IMR-90 (cell line): Measurements from ENCODE around the gene HOXD9. TPM values are rescaled to one million over a fixed set of nuclear protein-coding genes. Genes with fewer than 3 reads are reported as not detected.

ENCODE experiments used
- ATAC-seq: fragments of 200-7000 bp; cut with Tn5 transposase; 2 replicates; pipeline ENCODE4 v1.9.1; 2020; ENCODE audit warnings: low read depth, mild to moderate bottlenecking, moderate library complexity
- BruUV-seq: library from RNA; stranded (reverse); fragments of 400-500 nt; replicated peaks from 2 replicates; lab custom pipeline; 2021; lab: Mats Ljungman, UMichigan
- CTCF ChIA-PET: fragments of 300-600 bp; formaldehyde crosslinking; extraction: SDS; loops from one replicate; lab custom pipeline; 2021; ENCODE audit warnings: antibody characterized with exemption; lab: Yijun Ruan, JAX
- POLR2A ChIA-PET: fragments of 300-600 bp; sonication (Branson Sonifier 250); formaldehyde crosslinking; loops from one replicate; lab custom pipeline; 2022; ENCODE audit warnings: antibody characterized with exemption; ENCODE audit not compliant: unreplicated experiment; lab: Charles Lee
- DNase-seq: peaks from one replicate; pipeline ENCODE4 v3.0.0; 2013
- H2AFZ ChIP-seq: replicated peaks from 2 replicates; pipeline ENCODE3; 2013; ENCODE audit warnings: low read length, mild to moderate bottlenecking; ENCODE audit not compliant: poor library complexity
- H2AK5ac ChIP-seq: 2 replicates; pipeline ENCODE4 v1.6.1; 2013; ENCODE audit warnings: low read depth, low read length, inconsistent platforms
- H2AK9ac ChIP-seq: replicated peaks from 2 replicates; pipeline ENCODE3; 2013; ENCODE audit warnings: mild to moderate bottlenecking, low read depth, low read length, moderate library complexity; ENCODE audit not compliant: poor library complexity
- H2BK120ac ChIP-seq: 2 replicates; pipeline ENCODE4 v1.6.1; 2013; ENCODE audit warnings: low read depth, low read length, inconsistent platforms
- H2BK15ac ChIP-seq: 3 replicates; pipeline ENCODE4 v1.6.1; 2013; ENCODE audit warnings: low read depth, low read length, inconsistent platforms
- H2BK20ac ChIP-seq: 2 replicates; pipeline ENCODE4 v1.6.1; 2013; ENCODE audit warnings: low read depth, mild to moderate bottlenecking, inconsistent platforms, low read length, moderate library complexity
- H2BK5ac ChIP-seq: 2 replicates; pipeline ENCODE4 v1.6.1; 2013; ENCODE audit warnings: mild to moderate bottlenecking, low read depth, low read length, inconsistent platforms; ENCODE audit not compliant: poor library complexity, severe bottlenecking
- H3K14ac ChIP-seq: replicated peaks from 2 replicates; pipeline ENCODE4 v1.6.1; 2013; ENCODE audit warnings: low read depth, low read length, inconsistent platforms
- H3K18ac ChIP-seq: 2 replicates; pipeline ENCODE4 v1.6.1; 2013; ENCODE audit warnings: low read depth, low read length, control low read depth
- H3K23ac ChIP-seq: 2 replicates; pipeline ENCODE4 v1.6.1; 2013; ENCODE audit warnings: low read depth, low read length, inconsistent platforms
- H3K27ac ChIP-seq: 2 replicates; pipeline ENCODE4 v1.5.1; 2013; ENCODE audit warnings: mild to moderate bottlenecking, control low read depth, low read length; ENCODE audit not compliant: insufficient read depth
- H3K27me3 ChIP-seq: 2 replicates; pipeline ENCODE4 v1.6.1; 2013; ENCODE audit warnings: low read length; ENCODE audit not compliant: control insufficient read depth, insufficient read depth
- H3K36me3 ChIP-seq: 2 replicates; pipeline ENCODE4 v1.6.1; 2013; ENCODE audit warnings: low read length, mixed read lengths; ENCODE audit not compliant: control insufficient read depth, insufficient read depth
- H3K4ac ChIP-seq: 2 replicates; pipeline ENCODE4 v1.6.1; 2013; ENCODE audit warnings: low read depth, low read length, inconsistent platforms
- H3K4me1 ChIP-seq: 2 replicates; pipeline ENCODE4 v1.6.1; 2013; ENCODE audit warnings: low read length, mixed read lengths; ENCODE audit not compliant: control insufficient read depth, insufficient read depth
- H3K4me2 ChIP-seq: 2 replicates; pipeline ENCODE4 v1.6.1; 2013; ENCODE audit warnings: low read depth, mild to moderate bottlenecking, control low read depth, low read length, moderate library complexity
- H3K4me3 ChIP-seq: 2 replicates; pipeline ENCODE4 v1.5.1; 2013; ENCODE audit warnings: low read depth, mild to moderate bottlenecking, control low read depth, low read length, moderate library complexity; ENCODE audit not compliant: insufficient read depth
- H3K56ac ChIP-seq: 2 replicates; pipeline ENCODE4 v1.6.1; 2013; ENCODE audit warnings: low read length, inconsistent platforms; ENCODE audit not compliant: insufficient read depth; ENCODE audit errors: extremely low read depth
- H3K79me1 ChIP-seq, 2 experiments: 2 replicates each; pipeline ENCODE4 v1.6.1; 2013; ENCODE audit warnings: low read length in 2 of 2, inconsistent platforms in 1 of 2, low read depth in 1 of 2
- H3K9ac ChIP-seq: 2 replicates; pipeline ENCODE4 v1.6.1; 2013; ENCODE audit warnings: low read depth, low read length, control low read depth
- H3K9me1 ChIP-seq: 2 replicates; pipeline ENCODE4 v1.6.1; 2013; ENCODE audit warnings: low read length, inconsistent platforms; ENCODE audit not compliant: insufficient read depth
- H3K9me3 ChIP-seq: 2 replicates; pipeline ENCODE4 v1.6.1; 2013; ENCODE audit warnings: low read length; ENCODE audit not compliant: control insufficient read depth, insufficient read depth
- H4K20me1 ChIP-seq: 2 replicates; pipeline ENCODE4 v1.6.1; 2013; ENCODE audit warnings: low read length, inconsistent platforms; ENCODE audit not compliant: insufficient read depth
- H4K5ac ChIP-seq: 2 replicates; pipeline ENCODE4 v1.6.1; 2013; ENCODE audit warnings: mild to moderate bottlenecking, low read depth, low read length, control low read depth
- H4K8ac ChIP-seq, 2 experiments: 2 replicates each; pipeline ENCODE4 v1.6.1; 2013; ENCODE audit warnings: low read depth in 2 of 2, low read length in 2 of 2, control low read depth in 1 of 2, inconsistent platforms in 1 of 2
- H4K91ac ChIP-seq: 2 replicates; pipeline ENCODE4 v1.6.1; 2013; ENCODE audit warnings: low read depth, low read length, inconsistent platforms; ENCODE audit not compliant: insufficient read depth
- CEBPB ChIP-seq: IDR thresholded peaks from 2 replicates; pipeline ENCODE4 v1.6.1; 2012; ENCODE audit warnings: low read depth, low read length, improper control_type of control experiment
- MAFK ChIP-seq: IDR thresholded peaks from 2 replicates; pipeline ENCODE4 v1.6.1; 2012; ENCODE audit warnings: low read depth, low read length, improper control_type of control experiment
- MAZ ChIP-seq: IDR thresholded peaks from 2 replicates; pipeline ENCODE4 v1.6.1; 2012; ENCODE audit warnings: low read depth, mild to moderate bottlenecking, low read length, improper control_type of control experiment, moderate library complexity, borderline replicate concordance
- NFE2L2 ChIP-seq: fragments of 150-350 bp; IDR thresholded peaks from 2 replicates; pipeline ENCODE4 v1.6.1; 2016; ENCODE audit warnings: low read depth, mild to moderate bottlenecking, low read length
- RCOR1 ChIP-seq: IDR thresholded peaks from 2 replicates; pipeline ENCODE4 v1.6.1; 2012; ENCODE audit warnings: mild to moderate bottlenecking, low read length, improper control_type of control experiment; ENCODE audit not compliant: insufficient replicate concordance
- RFX5 ChIP-seq: IDR thresholded peaks from 2 replicates; pipeline ENCODE4 v1.8.0; 2012; ENCODE audit warnings: low read depth, mild to moderate bottlenecking, low read length, moderate library complexity
- SMC3 ChIP-seq: fragments of 150-350 bp; IDR thresholded peaks from 2 replicates; pipeline ENCODE4 v1.6.1; 2016; ENCODE audit warnings: low read depth, mild to moderate bottlenecking, antibody characterized with exemption, low read length, moderate library complexity
- WGBS, 2 experiments: methylation state at CpG; one replicate each; pipeline versions ENCODE4 v1.1.5 to v1.1.7; 2013; ENCODE audit warnings: missing lambda C conversion rate in 2 of 2; ENCODE audit not compliant: insufficient read length in 1 of 2; ENCODE audit errors: extremely low coverage in 2 of 2; 5-methylcytosine and 5-hydroxymethylcytosine counted together
- dilution Hi-C: fragments of 300-500 bp; cut with HindIII; formaldehyde crosslinking; loops from one replicate; pipeline ENCODE4 v1.14.3; 2018; ENCODE audit warnings: low sequenced_read_pairs; ENCODE audit not compliant: unreplicated experiment
- in situ Hi-C: fragments of 300-500 bp; cut with MboI; formaldehyde crosslinking; loops from 3 replicates; pipeline ENCODE4 v1.14.3; 2019; ENCODE audit warnings: low sequenced_read_pairs, inconsistent platforms, mixed read lengths
- intact Hi-C: fragments of 100-400 bp; cut with micrococcal nuclease; formaldehyde crosslinking; loops from 2 replicates; pipeline ENCODE4 v1.10.0; 2022
- polyA plus RNA-seq, 3 experiments: library from polyadenylated mRNA; depleted of rRNA; stranded (reverse); fragments of >200 nt; gene quantifications; 2 replicates each; pipeline ENCODE4 v1.2.3, GENCODE V29; 2012; ENCODE audit warnings: low replicate concordance in 1 of 3
- total RNA-seq: library from RNA; depleted of rRNA; stranded (reverse); fragments of >200 nt; gene quantifications from 2 replicates; pipeline ENCODE4 v1.2.3, GENCODE V29; 2012

Gene HOXD9
- total and polyA plus RNA-seq, 2 of the 4 experiments (the other 2 are of a cell fraction) = not detected

DNA sequence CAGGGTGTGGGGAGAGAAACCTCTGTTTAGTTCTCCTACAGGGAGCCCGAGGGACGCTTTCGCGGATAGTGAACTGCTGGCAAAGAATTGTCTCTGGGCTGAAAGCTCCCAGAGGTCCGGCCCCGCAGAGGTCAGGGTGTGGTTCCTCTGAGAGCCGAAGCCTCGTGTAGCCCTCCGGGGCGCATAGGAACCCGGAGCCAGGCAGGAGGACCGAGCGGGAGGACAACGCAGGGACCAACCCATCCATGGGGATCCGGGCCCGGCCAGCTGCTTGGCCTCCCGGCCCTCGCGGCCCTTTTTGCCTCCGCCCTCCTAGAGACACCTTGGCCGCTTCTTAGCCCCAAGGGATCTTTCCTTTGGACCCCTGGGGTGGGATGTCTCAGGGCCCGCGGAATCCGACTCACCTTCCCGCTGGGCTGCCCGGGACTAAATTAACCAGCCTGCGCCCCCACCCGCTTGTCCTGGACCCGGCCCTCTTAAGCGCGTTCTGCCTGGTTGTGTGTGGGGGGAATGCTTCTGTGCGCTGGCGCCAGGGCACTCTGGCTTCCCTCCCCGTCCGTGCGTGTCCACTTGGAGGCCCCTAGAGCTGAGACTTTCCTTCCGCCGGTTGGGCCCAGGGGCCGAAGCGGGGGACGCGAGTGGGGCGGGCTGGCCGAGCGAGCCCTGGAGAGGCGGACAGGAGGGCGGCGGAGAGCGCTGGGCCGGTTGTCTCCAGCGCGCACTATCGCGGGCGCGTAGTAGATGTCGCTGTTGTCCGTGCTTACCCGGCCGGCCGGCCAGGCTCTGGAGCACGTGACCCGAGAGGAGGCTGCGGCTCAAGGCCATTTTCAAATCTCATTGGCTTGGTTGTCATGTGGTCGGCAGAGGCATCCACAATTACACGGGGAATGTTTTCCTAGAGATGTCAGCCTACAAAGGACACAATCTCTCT, 6.4 kb upstream of the HOXD9 start, which contains the start of gene HOXD10:
TSS of gene HOXD10 (plus strand) at position 896 of the 931 bp plus-strand sequence. CDS start 56 bp downstream, outside the sequence.
- Histone ChIP-seq H2AK9ac (no peak within 1 kb of the TSS), H3K79me1 (no peaks in the 10 kb centered on the region), H4K8ac (no peak within 1 kb of the TSS), H3K36me3 (no peaks in the 10 kb centered on the region), H3K18ac (no peak within 1 kb of the TSS), H3K27me3 (peaks cover 93% of the 10 kb centered on the region), H3K9me3 (peaks cover 12% of the 10 kb centered on the region), H3K56ac (no peak within 1 kb of the TSS), H3K4me3 (no peak within 1 kb of the TSS), H4K5ac (no peak within 1 kb of the TSS), H2BK120ac (no peak within 1 kb of the TSS), H3K9ac (no peak within 1 kb of the TSS), H3K23ac (no peak within 1 kb of the TSS), H3K4ac (no peak within 1 kb of the TSS), H4K20me1 (no peaks in the 10 kb centered on the region), H4K91ac (no peak within 1 kb of the TSS), H3K9me1 (no peaks in the 10 kb centered on the region), H3K27ac (no peak within 1 kb of the TSS), H3K4me1 (no peaks in the 10 kb centered on the region), H2AFZ (peak within 1 kb of the TSS; percentile 16), H2BK15ac (no peak within 1 kb of the TSS), H3K4me2 (no peak within 1 kb of the TSS), H3K14ac (no peak within 1 kb of the TSS), H2BK5ac (no peak within 1 kb of the TSS), H2AK5ac (no peak within 1 kb of the TSS), H2BK20ac (no peak within 1 kb of the TSS)
- ChIA-PET POLR2A (no interaction called here), CTCF (interaction anchor here (1.5 kb wide), 1 partner anchor 438 kb away, joined by 4 read pairs; no protein-coding TSS in a partner anchor)
- intact Hi-C loops (no loop called here), dilution Hi-C loops (no loop called here), in situ Hi-C loops (no loop called here)
- BruUV-seq = no TSS peak
- no peak for TF ChIP-seq NFE2L2
- TF ChIP-seq MAFK = no peak
- no peak for TF ChIP-seq RFX5
- TF ChIP-seq SMC3 = no peak
- no peak for TF ChIP-seq CEBPB
- TF ChIP-seq RCOR1 = no peak
- TF ChIP-seq MAZ = no peak
- no peak for ATAC-seq
- DNase-seq = no peak
- WGBS, 2 experiments = 7% methylated on average over 8 of the region's 66 CpGs; no CpG with 5 or more reads in 1 of the 2 experiments
